NB4 (cell line): ENCODE data around the gene KLHL11.

Experiments
- CTCF ChIP-seq: IDR thresholded peaks from one replicate; pipeline ENCODE4 v1.5.1; 2012; ENCODE audit warnings: low read depth, low read length
- POLR2A ChIP-seq: IDR thresholded peaks from 2 replicates; pipeline ENCODE4 v1.6.1; 2011; ENCODE audit warnings: mild to moderate bottlenecking; ENCODE audit not compliant: insufficient read length; ENCODE audit errors: extremely low read depth

DNA sequence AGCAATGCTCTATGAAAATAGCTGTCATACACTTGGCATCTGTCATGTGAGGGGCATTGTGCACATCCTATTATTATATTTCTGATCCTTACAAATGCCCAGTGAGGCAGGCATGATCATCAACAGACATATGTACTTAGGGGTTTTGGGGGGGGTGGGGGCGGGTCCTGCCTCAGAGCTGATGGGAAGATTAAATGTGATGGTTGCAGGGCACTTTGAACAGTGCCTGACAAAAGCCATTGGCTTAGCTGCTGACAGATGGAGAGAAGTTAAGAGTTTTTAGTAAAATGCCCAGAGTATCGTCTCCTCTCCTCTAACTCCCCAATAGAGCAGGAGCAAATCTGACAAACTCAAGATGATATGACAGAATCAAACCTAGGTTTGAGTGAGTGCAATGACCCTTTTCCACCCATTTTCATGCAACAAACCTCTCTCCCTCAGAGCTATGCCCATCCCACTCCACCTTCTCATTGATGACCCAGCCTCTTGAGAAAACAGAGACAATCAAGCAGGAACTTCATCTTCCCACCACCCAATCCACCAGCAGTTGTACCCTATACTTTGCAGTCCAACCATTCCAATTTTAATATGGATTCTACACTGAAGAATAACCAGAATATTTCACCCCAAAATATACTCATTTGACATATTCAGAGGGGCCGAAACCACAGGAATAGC lies 4.8 kb downstream of the KLHL11 start:
- TF ChIP-seq CTCF (no peak), POLR2A (no peak)
